ENCODE results near the gene FOXJ1.

Gene FOXJ1

GRCh38 chr17:76174037-76174436 lies 33.0 kb upstream of the FOXJ1 start:
- Histone ChIP-seq H3K9ac (ENCODE audit: low read length) (no peak overlapping the region), H3K9me3 (ENCODE audit: control insufficient read depth, low read depth, low read length) (no peaks in the 10 kb centered on the region), H3K4me3 (ENCODE audit: low read length) (no peak overlapping the region), H3K27me3 (ENCODE audit: control insufficient read depth, insufficient read depth, low read length) (no peaks in the 10 kb centered on the region), H3K27ac (ENCODE audit: low read length) (no peak overlapping the region), H3K36me3 (ENCODE audit: control insufficient read depth, low read depth, low read length) (no peaks in the 10 kb centered on the region), H3K4me1 (ENCODE audit: control insufficient read depth, low read depth, low read length) (no peaks in the 10 kb centered on the region)

DNA sequence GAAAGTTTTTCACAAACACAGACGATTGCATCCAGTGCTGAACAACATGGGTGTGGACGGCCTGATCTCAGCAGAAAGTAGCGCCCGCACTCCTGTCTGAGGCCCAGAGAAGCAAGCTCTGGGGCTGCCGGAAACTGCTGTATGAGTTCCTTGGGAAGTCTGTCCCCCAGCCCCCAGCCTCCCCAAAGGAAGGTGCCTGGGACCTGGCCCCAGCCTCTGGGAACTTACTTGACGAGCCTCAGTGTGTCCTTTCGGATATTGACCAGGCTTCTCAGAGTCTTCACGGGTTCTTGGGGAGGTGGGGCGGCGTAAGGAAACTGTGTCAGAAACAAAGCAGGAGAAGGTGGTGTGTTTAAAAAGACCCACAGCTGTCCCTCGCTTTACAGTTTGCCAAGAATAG lies 32.4 kb upstream of the FOXJ1 start:
- Histone ChIP-seq H3K27me3 (ENCODE audit: control insufficient read depth, insufficient read depth, low read length) (no peaks in the 10 kb centered on the region), H3K27ac (ENCODE audit: low read length) (no peak overlapping the region), H3K4me1 (ENCODE audit: control insufficient read depth, low read depth, low read length) (no peaks in the 10 kb centered on the region), H3K4me3 (ENCODE audit: low read length) (no peak overlapping the region), H3K9ac (ENCODE audit: low read length) (no peak overlapping the region), H3K36me3 (ENCODE audit: control insufficient read depth, low read depth, low read length) (no peaks in the 10 kb centered on the region), H3K9me3 (ENCODE audit: control insufficient read depth, low read depth, low read length) (no peaks in the 10 kb centered on the region)

DNA sequence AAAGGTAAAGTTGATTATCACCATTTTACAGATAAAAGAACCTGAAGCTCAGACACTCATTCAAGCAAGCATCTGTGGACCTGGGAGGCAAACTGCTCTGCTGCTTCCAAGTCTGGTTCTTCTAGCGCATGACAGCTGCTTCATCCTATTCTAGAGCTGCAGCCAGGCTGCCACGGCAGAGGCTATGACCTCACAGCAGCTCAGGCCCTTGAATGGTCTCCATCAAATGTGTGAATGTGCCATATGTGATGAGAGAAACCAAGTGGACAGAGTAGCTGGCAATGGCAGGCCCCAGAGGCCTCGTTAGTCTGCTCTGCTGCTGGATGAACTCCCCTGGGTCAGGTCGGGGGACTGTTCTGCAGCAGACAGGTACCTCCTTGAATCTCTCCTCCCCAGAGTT lies 30.7 kb upstream of the FOXJ1 start:
- Histone ChIP-seq H3K27me3 (ENCODE audit: control insufficient read depth, insufficient read depth, low read length) (no peaks in the 10 kb centered on the region), H3K9ac (ENCODE audit: low read length) (no peak overlapping the region), H3K4me1 (ENCODE audit: control insufficient read depth, low read depth, low read length) (no peaks in the 10 kb centered on the region)

DNA sequence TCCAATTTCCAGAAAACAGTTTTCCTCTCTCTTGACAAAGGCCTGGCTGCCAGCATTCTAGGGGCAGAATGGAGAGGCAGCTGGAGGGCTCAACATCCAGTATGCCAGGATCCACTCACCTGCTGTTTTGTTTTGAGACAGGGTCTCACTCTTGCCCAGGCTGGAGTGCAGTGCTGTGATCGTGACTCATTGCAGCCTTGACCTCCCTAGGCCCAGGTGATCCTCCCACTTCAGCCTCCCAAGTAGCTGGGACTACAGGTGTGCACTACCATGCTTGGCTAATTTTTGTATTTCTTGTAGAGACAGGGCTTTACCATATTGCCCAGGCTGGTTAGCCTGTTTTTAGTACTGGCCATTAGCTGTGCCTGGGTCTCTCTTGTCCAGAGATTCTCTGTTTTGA lies 29.1 kb upstream of the FOXJ1 start:
- Histone ChIP-seq H3K9me3 (ENCODE audit: control insufficient read depth, low read depth, low read length) (no peaks in the 10 kb centered on the region), H3K4me3 (ENCODE audit: low read length) (no peak overlapping the region), H3K4me1 (ENCODE audit: control insufficient read depth, low read depth, low read length) (no peaks in the 10 kb centered on the region), H3K27me3 (ENCODE audit: control insufficient read depth, insufficient read depth, low read length) (no peaks in the 10 kb centered on the region), H3K36me3 (ENCODE audit: control insufficient read depth, low read depth, low read length) (no peaks in the 10 kb centered on the region), H3K9ac (ENCODE audit: low read length) (no peak overlapping the region), H3K27ac (ENCODE audit: low read length) (no peak overlapping the region)

More for the DNA sequence above, 30.7 kb upstream of the FOXJ1 start:
- H3K36me3 ChIP-seq (ENCODE audit: control insufficient read depth, low read depth, low read length) = no peaks in the 10 kb centered on the region
- no peaks in the 10 kb centered on the region for H3K9me3 ChIP-seq (ENCODE audit: control insufficient read depth, low read depth, low read length)
- H3K4me3 ChIP-seq (ENCODE audit: low read length) = no peak overlapping the region
- no peak overlapping the region for H3K27ac ChIP-seq (ENCODE audit: low read length)

- Histone ChIP-seq H3K4me3 (ENCODE audit: low read length) (no peak overlapping the region), H3K27ac (ENCODE audit: low read length) (no peak overlapping the region), H3K9ac (ENCODE audit: low read length) (no peak overlapping the region), H3K36me3 (ENCODE audit: control insufficient read depth, low read depth, low read length) (no peaks in the 10 kb centered on the region), H3K4me1 (ENCODE audit: control insufficient read depth, low read depth, low read length) (peaks cover 9% of the 10 kb centered on the region), H3K27me3 (ENCODE audit: control insufficient read depth, insufficient read depth, low read length) (no peaks in the 10 kb centered on the region), H3K9me3 (ENCODE audit: control insufficient read depth, low read depth, low read length) (no peaks in the 10 kb centered on the region)
These were observed 25.9 kb upstream of the FOXJ1 start for GRCh38 chr17:76166906-76167305.

- Histone ChIP-seq H3K27me3 (ENCODE audit: control insufficient read depth, insufficient read depth, low read length) (no peaks in the 10 kb centered on the region), H3K4me1 (ENCODE audit: control insufficient read depth, low read depth, low read length) (peaks cover 9% of the 10 kb centered on the region), H3K9me3 (ENCODE audit: control insufficient read depth, low read depth, low read length) (no peaks in the 10 kb centered on the region), H3K36me3 (ENCODE audit: control insufficient read depth, low read depth, low read length) (no peaks in the 10 kb centered on the region), H3K9ac (ENCODE audit: low read length) (no peak overlapping the region), H3K4me3 (ENCODE audit: low read length) (no peak overlapping the region), H3K27ac (ENCODE audit: low read length) (no peak overlapping the region)
These were observed 25.1 kb upstream of the FOXJ1 start for GRCh38 chr17:76166168-76166567.

DNA sequence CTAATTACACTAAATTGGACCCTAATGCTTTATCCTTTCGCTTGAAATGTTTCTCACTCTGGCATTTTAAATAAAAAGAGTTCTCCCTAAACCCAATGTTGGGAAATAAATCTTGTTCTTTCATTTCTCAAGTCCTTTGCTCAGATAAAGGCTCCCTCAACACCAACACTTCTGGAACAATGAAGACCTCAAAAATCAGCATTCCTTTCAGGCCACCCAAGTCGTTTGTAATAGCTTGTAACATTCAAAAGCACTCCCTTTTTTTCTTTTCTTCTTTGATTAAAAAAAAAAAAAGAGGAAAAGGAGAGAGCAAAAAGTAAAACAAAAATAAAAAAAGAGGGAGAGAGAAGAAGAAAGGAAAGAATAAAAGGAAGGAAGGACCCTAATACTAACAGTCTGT lies 23.3 kb upstream of the FOXJ1 start:
- Histone ChIP-seq H3K4me3 (ENCODE audit: low read length) (no peak overlapping the region), H3K27ac (ENCODE audit: low read length) (no peak overlapping the region)

GRCh38 chr17:76163919-76164318 lies 22.9 kb upstream of the FOXJ1 start:
- no peaks in the 10 kb centered on the region for H3K27me3 ChIP-seq (ENCODE audit: control insufficient read depth, insufficient read depth, low read length)
- H3K9me3 ChIP-seq (ENCODE audit: control insufficient read depth, low read depth, low read length) = no peaks in the 10 kb centered on the region
- peaks cover 9% of the 10 kb centered on the region for H3K4me1 ChIP-seq (ENCODE audit: control insufficient read depth, low read depth, low read length)
- H3K36me3 ChIP-seq (ENCODE audit: control insufficient read depth, low read depth, low read length) = no peaks in the 10 kb centered on the region
- no peak overlapping the region for H3K27ac ChIP-seq (ENCODE audit: low read length)
- no peak overlapping the region for H3K4me3 ChIP-seq (ENCODE audit: low read length)
- no peak overlapping the region for H3K9ac ChIP-seq (ENCODE audit: low read length)

More for the DNA sequence above, 23.3 kb upstream of the FOXJ1 start:
- H3K36me3 ChIP-seq (ENCODE audit: control insufficient read depth, low read depth, low read length) = no peaks in the 10 kb centered on the region
- no peaks in the 10 kb centered on the region for H3K27me3 ChIP-seq (ENCODE audit: control insufficient read depth, insufficient read depth, low read length)
- H3K9ac ChIP-seq (ENCODE audit: low read length) = no peak overlapping the region
- no peaks in the 10 kb centered on the region for H3K9me3 ChIP-seq (ENCODE audit: control insufficient read depth, low read depth, low read length)
- peaks cover 9% of the 10 kb centered on the region for H3K4me1 ChIP-seq (ENCODE audit: control insufficient read depth, low read depth, low read length)

DNA sequence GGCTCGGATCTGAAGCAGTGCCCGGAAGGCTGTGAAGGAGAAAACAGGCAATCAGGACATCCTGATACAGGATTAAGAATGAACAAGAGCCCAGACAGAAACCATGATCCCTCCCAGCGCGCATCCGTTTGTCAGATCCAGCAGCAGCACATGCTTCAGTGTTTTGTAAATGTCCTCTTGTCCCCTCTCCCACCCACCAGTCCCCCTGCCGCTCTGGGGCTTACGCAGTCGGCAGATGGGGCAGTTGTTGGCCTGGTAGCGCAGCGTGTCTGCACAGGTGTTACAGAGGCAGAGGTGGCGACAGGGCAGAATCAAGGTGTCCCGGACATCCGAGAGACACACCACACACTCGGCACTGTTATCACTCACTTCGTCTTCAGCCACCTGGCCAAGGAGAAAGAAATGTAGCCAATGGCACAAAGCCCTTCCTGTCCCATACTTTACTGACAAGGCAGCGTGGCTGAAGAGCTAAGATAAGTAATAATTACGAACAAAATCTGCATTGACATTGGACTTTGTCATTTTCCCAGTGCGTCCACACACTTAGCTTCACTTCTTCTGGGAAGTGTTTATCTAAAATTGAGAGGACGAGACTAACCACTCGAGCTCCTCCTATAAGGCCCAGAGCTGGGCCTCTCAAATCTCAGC lies 20.7 kb upstream of the FOXJ1 start:
- H3K9ac ChIP-seq (ENCODE audit: low read length) = no peak overlapping the region
- H3K9me3 ChIP-seq (ENCODE audit: control insufficient read depth, low read depth, low read length) = no peaks in the 10 kb centered on the region
- H3K27ac ChIP-seq (ENCODE audit: low read length) = no peak overlapping the region
- no peak overlapping the region for H3K4me3 ChIP-seq (ENCODE audit: low read length)
- H3K36me3 ChIP-seq (ENCODE audit: control insufficient read depth, low read depth, low read length) = no peaks in the 10 kb centered on the region
- H3K27me3 ChIP-seq (ENCODE audit: control insufficient read depth, insufficient read depth, low read length) = no peaks in the 10 kb centered on the region
- peaks cover 9% of the 10 kb centered on the region for H3K4me1 ChIP-seq (ENCODE audit: control insufficient read depth, low read depth, low read length)

GRCh38 chr17:76160896-76161528 lies 20.0 kb upstream of the FOXJ1 start:
- Histone ChIP-seq H3K9me3 (ENCODE audit: control insufficient read depth, low read depth, low read length) (no peaks in the 10 kb centered on the region), H3K27me3 (ENCODE audit: control insufficient read depth, insufficient read depth, low read length) (no peaks in the 10 kb centered on the region), H3K4me1 (ENCODE audit: control insufficient read depth, low read depth, low read length) (peaks cover 9% of the 10 kb centered on the region), H3K4me3 (ENCODE audit: low read length) (no peak overlapping the region), H3K36me3 (ENCODE audit: control insufficient read depth, low read depth, low read length) (no peaks in the 10 kb centered on the region), H3K27ac (ENCODE audit: low read length) (no peak overlapping the region), H3K9ac (ENCODE audit: low read length) (no peak overlapping the region)

DNA sequence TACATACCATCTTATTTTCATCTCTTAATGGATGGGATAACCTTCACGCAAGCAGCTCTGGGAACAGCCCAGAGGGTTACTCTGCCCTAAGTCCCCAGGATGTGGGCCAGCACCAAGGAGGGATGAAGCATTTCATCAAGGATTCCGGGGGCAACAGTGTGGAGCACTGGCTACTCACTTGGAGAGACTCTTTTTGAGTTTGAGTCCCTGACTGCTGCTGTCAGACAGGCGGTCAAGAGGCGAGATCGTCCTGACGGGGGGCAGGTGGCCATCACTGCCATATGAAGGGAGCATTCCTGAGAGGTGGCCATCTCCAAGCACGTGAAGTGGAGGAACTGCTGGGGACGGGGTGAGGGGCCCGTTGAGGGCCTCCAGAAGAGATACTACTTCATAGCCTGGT lies 18.1 kb upstream of the FOXJ1 start:
- H3K36me3 ChIP-seq (ENCODE audit: control insufficient read depth, low read depth, low read length) = no peaks in the 10 kb centered on the region
- H3K4me3 ChIP-seq (ENCODE audit: low read length) = no peak overlapping the region
- no peak overlapping the region for H3K9ac ChIP-seq (ENCODE audit: low read length)
- H3K27ac ChIP-seq (ENCODE audit: low read length) = no peak overlapping the region
- no peaks in the 10 kb centered on the region for H3K9me3 ChIP-seq (ENCODE audit: control insufficient read depth, low read depth, low read length)
- H3K4me1 ChIP-seq (ENCODE audit: control insufficient read depth, low read depth, low read length) = peaks cover 3% of the 10 kb centered on the region
- no peaks in the 10 kb centered on the region for H3K27me3 ChIP-seq (ENCODE audit: control insufficient read depth, insufficient read depth, low read length)

- Histone ChIP-seq H3K27ac (ENCODE audit: low read length) (no peak overlapping the region), H3K4me1 (ENCODE audit: control insufficient read depth, low read depth, low read length) (no peaks in the 10 kb centered on the region), H3K9me3 (ENCODE audit: control insufficient read depth, low read depth, low read length) (no peaks in the 10 kb centered on the region), H3K4me3 (ENCODE audit: low read length) (no peak overlapping the region), H3K27me3 (ENCODE audit: control insufficient read depth, insufficient read depth, low read length) (no peaks in the 10 kb centered on the region), H3K9ac (ENCODE audit: low read length) (no peak overlapping the region), H3K36me3 (ENCODE audit: control insufficient read depth, low read depth, low read length) (no peaks in the 10 kb centered on the region)
These were observed 16.7 kb upstream of the FOXJ1 start for GRCh38 chr17:76157759-76158158.
